Hematopoietic multipotent progenitor cell treated with erythropoietin and hydrocortisone succinate and interleukin-3 and kit ligand, for 4 days (in vitro differentiated cells): ENCODE results near the gene NHERF1.

Experiments
- DNase-seq: peaks from one replicate; pipeline ENCODE4 v3.0.0-alpha.2; 2015

Gene NHERF1

DNA sequence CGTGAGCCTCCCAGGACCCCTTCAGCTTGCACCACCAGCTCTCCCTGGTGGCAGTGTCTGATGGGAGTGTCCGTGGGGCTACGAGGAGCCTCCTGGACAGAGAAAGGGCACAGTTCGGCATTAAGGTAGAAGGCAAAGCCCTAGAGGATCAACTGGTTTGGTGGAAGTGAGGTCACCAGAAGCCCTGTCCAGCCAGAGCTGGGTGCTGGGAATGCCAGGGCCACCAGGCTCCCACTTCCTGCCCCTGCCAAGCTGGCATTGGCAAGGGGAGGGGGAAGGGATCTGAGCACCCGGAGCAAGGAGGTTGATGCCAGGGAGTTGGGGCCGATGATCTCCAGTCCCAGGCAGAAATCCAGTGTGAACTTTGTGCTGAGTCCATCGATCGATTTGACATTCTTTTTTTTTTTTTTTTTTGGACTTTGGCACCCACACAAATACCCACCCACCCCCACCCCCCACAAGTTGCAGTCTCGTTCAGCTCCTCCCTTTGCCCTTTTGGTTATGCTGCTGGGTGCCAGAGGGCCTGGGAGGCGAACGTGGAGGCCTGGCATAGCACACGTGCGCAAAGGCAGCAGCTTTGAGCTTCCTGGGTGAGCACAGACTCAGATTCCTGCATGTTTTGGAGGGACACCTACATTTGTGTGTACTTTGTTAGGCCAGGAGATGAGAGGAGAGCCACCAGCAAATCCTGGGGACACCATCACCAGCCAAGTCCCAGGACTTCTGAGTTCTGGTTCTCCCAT, 2.1 kb downstream of the NHERF1 start:
- no peak for DNase-seq

DNA sequence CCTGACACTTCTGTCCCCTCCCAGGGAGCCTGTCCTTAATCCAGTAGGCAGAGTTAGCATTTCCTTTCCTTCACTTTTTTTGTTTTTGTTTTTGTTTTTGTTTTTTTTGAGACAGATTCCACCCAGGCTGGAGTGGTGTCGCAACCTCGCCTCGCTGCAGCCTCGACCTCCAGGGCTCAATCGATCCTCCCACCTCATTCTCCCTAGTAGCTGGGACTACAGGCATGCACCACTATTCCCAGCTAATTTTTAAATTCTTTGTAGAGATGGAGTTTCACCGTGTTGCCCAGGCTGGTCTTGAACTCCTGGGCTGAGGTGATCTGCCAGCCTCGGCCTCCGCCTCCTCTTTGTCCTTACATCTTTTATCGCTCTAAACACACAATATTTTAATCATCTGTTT, 4.0 kb downstream of the NHERF1 start:
- no peak for DNase-seq

- DNase-seq = no peak
These were observed 4.5 kb downstream of the NHERF1 start for GRCh38 chr17:74752822-74753401.

DNA sequence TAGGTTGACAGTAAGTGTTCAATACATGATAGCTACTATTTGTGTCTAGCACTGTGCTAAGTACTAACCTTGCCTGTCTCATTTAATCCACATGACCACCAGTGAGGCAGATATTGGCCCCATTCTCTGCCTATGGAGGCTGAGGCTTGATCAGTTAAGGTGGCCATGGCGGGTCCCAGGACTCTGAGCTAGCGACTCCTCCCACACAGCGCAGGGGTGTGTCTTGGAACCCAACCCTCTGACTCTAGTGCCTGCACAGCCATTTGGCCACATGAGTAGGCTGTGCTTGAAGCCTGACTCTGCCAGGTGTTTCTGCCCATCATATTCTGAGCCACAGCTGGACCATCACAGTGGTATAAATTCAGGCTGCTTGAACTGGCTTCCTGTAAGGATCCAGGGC, 6.4 kb downstream of the NHERF1 start:
- DNase-seq = peak; percentile 68

DNA sequence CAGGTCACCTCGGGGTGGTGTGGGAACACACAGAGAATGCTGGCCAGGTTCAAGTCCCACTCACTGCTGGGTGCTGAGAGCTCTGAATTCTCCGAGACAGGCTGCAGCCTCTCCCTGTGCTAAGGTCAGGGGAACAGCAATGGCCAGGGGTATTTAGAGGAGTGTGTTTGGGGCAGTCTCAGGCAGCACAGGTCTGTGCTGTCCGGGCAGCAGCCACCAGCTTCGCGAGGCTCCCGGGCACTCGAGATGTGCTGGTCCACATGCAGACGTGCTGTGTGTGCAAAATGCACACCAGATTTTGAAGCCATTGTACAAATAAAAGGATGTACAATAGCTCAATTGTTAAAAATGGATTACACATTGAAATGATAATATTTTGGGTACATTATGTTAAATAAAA, 7.1 kb downstream of the NHERF1 start:
- DNase-seq = no peak

DNA sequence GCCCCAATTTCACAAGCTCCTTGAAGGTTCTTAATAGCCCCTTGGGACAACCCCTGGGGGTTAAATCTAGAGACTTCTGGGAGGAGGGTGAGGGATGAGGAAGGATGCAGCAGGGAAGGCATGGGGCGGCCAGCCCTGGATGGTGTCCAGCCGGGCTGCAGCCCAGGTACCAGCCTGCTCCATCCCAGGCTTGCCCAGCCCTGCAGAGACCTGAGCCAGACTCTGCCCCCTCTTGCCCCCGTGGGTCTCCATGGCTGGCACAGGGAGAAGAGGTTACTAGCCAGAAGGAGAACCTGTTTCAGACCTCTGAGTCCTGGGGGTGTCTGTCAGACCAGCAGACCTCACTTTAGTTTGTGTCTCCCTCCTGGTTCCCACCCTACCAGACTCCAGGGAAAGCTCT, 8.5 kb downstream of the NHERF1 start:
- DNase-seq = no peak

GRCh38 chr17:74757502-74757901, 9.1 kb downstream of the NHERF1 start:
- no peak for DNase-seq

DNA sequence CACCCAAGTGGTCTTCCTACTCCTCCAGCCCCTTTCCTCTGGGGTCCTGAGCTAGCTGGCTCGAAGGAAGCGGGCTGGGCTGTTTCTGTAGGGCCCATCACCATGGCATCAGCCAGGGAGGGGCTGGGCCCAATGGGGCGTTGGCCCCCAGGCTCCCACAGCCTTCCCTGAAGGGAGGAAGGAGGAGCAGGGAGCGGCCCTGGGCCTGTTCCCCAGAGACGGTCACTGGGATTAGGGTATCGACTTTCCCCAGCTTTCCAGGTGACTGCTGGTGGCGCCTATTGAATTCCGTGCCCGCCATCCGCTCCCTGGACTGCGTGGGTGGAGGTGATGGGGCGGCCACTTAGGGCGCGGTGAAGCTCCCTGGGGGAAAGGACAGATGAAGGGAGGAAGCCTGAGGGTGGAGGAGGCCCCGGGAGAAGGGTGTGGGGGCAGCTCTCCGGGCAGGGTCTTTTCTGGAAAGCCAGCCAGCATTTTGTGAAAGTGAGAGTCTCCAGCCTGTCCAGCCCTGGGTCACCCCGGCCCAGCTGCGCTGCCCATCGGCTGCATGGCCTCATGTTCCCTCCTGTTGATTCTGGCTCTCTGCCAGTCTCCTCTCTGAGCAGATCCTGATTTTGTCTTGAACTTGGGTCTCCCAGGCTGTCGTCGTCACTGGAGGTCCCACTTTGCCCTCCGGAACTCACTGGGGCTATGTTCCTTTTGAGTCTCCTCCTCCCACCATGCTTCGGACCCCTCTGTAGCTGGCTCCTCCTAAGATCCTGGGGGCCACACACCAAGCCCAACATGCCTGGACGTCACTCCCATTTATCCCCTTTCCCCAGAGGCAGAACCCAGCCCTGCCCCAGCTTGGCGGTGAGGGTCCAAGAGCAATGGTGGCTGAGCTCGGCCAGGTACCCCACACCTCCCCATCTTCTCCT, 9.8 kb downstream of the NHERF1 start:
- DNase-seq = no peak

GRCh38 chr17:74758848-74759168, 10.4 kb downstream of the NHERF1 start:
- DNase-seq = peak; percentile 76

DNA sequence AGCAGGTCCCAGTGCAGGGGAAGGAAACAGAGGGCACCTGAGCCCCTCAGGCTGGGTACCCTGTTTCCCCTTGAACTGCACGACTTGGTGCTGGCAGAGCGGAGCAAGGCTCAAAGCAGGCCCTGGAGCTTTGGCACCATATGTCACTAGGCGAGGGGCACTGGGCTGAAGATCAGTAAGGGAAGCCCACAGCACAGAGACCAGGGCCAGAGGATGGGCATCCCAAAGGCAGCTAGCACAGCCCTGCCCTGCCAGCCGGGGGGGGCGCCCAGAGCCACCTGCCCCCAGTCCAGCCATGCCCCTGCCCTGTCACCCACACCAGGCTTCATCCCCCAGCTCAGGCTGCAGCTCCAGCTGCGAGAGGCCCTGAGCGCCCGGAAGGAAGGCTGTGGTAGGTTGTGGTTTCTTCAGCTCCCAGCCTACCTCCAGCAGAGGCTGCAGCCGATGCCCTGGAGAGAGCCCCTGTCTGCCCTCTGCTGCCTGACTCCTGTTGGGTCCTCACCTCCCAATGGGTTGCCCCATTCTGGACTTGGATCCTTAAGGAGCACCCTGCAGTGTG, 10.9 kb downstream of the NHERF1 start:
- DNase-seq = peak; percentile 93

DNA sequence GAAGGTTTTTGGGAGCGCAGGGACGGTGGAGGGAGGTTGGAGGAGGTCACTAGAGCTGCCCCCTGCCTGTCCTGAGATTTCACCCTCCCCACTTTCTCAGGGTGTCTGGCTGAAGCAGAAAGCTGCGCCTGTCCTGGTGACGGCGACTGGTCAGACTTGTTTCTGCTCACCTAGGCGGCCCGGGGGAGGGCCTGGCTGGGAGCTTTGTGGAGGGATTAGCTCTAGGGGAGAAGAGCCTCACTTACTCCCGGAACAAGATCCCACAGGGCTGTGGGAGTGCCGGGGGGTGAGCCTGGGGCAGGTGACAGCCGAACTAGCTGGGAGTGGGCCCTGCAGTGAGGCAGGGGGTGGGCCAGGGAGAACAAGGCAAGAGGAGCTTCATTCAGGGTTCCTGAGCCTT, 11.5 kb downstream of the NHERF1 start:
- DNase-seq = no peak

DNA sequence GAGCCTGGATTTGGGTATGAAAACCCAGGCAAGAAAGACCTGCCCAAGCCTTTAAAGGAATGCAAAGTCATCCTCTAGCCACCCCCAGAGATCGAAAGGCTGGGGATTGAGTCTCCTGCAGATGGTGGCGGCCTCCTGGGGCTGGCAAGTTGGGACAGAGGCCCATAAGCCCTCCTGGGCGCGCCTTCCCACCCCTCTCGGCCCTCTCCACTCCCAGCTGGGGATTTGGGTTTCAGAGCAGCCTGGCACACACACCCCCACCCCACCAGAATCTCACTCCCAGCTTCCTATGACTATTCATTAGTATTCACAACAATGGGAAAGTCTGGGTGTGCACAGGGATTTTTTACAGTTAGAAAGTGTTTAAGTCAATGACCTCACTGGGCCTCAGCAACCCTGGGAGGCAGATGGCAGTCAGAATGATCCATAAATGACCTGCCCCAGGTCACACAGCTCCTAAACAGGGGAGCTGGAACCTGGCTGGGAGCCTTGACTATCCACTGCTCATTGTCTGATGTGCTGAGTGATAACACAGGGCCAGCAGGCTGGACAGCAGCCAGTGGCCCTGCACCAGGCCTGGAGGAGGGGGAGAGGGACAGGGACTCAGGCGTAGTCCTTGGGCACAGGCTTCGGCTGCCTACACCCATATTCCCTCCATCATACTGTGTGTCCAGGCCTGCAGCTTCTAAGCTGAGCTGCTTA, 12.1 kb downstream of the NHERF1 start:
- DNase-seq = no peak

- no peak for DNase-seq
These were observed 13.0 kb downstream of the NHERF1 start for GRCh38 chr17:74761419-74761818.

DNA sequence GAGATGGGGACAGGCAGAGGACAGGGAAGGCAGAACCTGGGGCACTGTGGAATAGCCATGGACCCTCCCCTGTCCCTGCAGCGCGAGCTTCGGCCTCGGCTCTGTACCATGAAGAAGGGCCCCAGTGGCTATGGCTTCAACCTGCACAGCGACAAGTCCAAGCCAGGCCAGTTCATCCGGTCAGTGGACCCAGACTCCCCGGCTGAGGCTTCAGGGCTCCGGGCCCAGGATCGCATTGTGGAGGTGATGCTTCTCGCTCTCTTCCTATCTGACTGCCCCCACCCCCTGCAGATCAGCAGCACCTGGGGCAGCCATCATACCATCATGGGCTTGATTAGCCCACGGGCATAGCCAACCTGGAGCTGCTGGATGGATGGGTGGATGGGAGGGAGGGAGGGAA, 13.5 kb downstream of the NHERF1 start:
- DNase-seq = no peak

- no peak for DNase-seq
These were observed 15.3 kb downstream of the NHERF1 start for GRCh38 chr17:74763565-74764387.

- no peak for DNase-seq
These were observed 16.4 kb downstream of the NHERF1 start for GRCh38 chr17:74764751-74765286.

DNA sequence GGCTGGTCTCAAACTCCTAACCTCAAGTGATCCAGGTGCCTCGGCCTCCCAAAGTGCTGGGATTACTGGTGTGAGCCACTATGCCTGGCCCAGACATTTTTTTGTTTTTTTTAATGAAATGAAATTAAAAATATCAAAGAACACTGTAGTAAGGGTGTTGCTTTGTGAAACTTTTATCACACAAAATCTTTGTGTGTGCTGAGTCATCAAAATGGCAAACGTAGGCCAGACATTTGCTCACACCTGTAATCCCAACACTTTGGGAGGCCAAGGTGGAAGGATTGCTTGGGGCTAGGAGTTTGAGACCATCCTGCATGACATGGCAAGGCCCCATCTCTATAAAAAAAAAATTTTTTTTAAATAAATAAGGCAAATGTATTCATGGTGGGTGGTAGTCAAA, 18.0 kb downstream of the NHERF1 start:
- no peak for DNase-seq

DNA sequence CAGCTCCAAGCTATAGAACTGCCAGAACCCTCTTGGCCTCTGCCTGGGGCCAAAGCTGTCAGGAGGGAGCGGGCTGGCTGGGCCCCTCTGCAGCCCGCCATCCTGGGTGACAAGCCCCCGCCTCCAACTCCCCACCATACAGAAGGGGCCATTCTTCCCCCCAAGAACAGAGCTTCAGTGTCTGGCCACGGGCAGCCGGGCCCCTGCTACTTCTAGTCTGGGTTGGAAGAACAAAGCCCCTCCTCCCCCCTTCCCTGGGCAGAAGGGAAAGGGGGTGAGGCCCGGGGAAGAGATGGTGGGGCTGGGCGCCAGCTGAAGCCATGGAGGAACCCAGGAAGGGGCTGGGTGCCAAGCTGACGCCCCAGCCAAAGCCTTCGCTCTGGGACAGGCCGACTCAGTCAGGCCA, 18.7 kb downstream of the NHERF1 start:
- DNase-seq = no peak

DNA sequence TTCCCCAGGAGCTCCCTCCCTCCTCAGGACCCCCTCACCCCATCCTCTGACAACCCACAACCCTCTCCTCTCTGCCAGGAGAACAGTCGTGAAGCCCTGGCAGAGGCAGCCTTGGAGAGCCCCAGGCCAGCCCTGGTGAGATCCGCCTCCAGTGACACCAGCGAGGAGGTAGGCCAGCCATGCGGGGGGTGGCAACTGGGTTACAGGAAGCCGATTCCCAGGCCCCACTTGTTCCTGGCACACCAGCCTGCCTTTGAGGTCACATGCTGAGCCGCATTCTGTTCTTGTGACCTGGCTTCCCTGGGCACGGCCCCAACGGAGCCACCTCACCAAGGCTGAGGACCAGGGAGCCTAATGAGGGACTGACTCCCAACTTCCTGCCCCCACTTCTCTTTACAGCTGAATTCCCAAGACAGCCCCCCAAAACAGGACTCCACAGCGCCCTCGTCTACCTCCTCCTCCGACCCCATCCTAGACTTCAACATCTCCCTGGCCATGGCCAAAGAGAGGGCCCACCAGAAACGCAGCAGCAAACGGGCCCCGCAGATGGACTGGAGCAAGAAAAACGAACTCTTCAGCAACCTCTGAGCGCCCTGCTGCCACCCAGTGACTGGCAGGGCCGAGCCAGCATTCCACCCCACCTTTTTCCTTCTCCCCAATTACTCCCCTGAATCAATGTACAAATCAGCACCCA, 19.8 kb downstream of the NHERF1 start:
- no peak for DNase-seq

- DNase-seq = no peak
These were observed 20.3 kb downstream of the NHERF1 start for GRCh38 chr17:74768763-74769114.

- no peak for DNase-seq
These were observed 20.9 kb downstream of the NHERF1 start for GRCh38 chr17:74769266-74769855.
